Lower leg skin (tissue), 3 donors: ENCODE results near the gene CHTF18.

ENCODE experiments used
- POLR2A ChIP-seq, 2 donors: fragments of 450-650 bp; IDR thresholded peaks; one replicate each; pipeline ENCODE4 v1.6.1; 2016 to 2017; ENCODE audit warnings: antibody characterized with exemption in 2 of 2, mild to moderate bottlenecking in 1 of 2, moderate library complexity in 1 of 2
- TF ChIP-seq, protein P1 (sequence below), 3 donors: fragments of 450-650 bp; IDR thresholded peaks; one replicate each; pipeline ENCODE4 v1.5.1; 2016; ENCODE audit warnings: antibody characterized with exemption in 3 of 3, mild to moderate bottlenecking in 3 of 3, moderate library complexity in 2 of 3

DNA sequence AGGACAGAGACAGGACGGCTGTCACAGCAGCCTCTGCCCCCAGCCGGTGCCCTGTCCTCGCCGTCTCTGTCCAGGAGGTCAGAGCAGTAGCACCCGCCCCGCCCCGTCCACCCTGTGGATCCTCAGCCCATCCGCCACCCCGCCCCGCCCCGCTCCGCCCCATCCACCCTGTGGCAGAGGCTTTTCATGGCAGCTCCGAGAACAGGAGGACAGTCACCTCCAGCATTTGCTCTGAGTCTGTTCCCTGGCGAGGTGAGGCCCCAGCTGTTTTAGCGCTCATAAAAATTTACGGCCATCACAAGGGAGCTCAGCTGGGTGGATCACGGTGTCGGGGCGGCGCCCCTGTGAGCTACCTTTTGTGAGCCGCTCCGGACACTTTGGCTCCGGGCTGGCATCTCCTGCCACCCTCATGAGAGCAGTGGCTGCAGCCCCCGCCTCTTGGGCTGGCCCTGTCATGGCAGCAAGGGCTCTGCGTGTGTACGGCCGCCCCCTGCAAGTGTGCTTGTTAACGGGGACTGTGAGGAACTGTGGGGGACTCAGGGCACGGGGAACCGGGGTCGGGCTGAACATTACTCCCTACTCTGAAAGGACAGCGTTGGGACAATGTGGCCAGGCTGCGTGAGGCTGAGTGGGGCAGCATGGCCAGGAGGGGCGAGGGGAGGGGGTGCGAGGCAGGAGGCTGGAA, 44.4 kb downstream of the CHTF18 start:
- TF ChIP-seq, protein P1, sequence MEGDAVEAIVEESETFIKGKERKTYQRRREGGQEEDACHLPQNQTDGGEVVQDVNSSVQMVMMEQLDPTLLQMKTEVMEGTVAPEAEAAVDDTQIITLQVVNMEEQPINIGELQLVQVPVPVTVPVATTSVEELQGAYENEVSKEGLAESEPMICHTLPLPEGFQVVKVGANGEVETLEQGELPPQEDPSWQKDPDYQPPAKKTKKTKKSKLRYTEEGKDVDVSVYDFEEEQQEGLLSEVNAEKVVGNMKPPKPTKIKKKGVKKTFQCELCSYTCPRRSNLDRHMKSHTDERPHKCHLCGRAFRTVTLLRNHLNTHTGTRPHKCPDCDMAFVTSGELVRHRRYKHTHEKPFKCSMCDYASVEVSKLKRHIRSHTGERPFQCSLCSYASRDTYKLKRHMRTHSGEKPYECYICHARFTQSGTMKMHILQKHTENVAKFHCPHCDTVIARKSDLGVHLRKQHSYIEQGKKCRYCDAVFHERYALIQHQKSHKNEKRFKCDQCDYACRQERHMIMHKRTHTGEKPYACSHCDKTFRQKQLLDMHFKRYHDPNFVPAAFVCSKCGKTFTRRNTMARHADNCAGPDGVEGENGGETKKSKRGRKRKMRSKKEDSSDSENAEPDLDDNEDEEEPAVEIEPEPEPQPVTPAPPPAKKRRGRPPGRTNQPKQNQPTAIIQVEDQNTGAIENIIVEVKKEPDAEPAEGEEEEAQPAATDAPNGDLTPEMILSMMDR (IDR thresholded peaks at IDR 0.05), result no peak
- TF ChIP-seq POLR2A (IDR thresholded peaks at IDR 0.05), result no peak
